HL-60 (cell line): ENCODE measurements around the gene CCDC88B.
A peak's percentile ranks its signal among the peaks of the same experiment; 100 is the strongest.
"Not testable (repeated sequence)": the region's sequence is repeated elsewhere in the genome, so short reads cannot be mapped to it uniquely, and the experiment has no call there.

Experiments
- DNase-seq, 2 experiments: peaks; one replicate each; pipeline ENCODE4 v3.0.0-alpha.2; 2010 to 2020; ENCODE audit warnings: low read depth in 1 of 2, low spot score in 1 of 2
- H3K27ac ChIP-seq: fragments of 250-450 bp; sonication (Bioruptor Pico); replicated peaks from 2 replicates; pipeline ENCODE4 v1.5.1; 2020; ENCODE audit warnings: mild to moderate bottlenecking, moderate library complexity
- H3K27me3 ChIP-seq: fragments of 250-450 bp; sonication (Bioruptor Pico); 2 replicates; pipeline ENCODE4 v1.5.1; 2021; ENCODE audit warnings: mild to moderate bottlenecking, moderate library complexity; ENCODE audit not compliant: insufficient read depth, poor library complexity, severe bottlenecking
- H3K4me3 ChIP-seq: replicated peaks from 2 replicates; pipeline ENCODE4 v1.5.1; 2011; ENCODE audit warnings: mild to moderate bottlenecking, control low read depth, low read length; ENCODE audit not compliant: insufficient read depth
- GABPA ChIP-seq: IDR thresholded peaks from 2 replicates; pipeline ENCODE4 v1.6.1; 2012; ENCODE audit warnings: low read depth
- POLR2AphosphoS5 ChIP-seq: IDR thresholded peaks from 2 replicates; pipeline ENCODE4 v1.6.1; 2012; ENCODE audit warnings: low read depth
- SPI1 ChIP-seq: IDR thresholded peaks from 2 replicates; pipeline ENCODE4 v1.6.1; 2012; ENCODE audit warnings: low read depth, mild to moderate bottlenecking, borderline replicate concordance
- TF ChIP-seq, protein P1 (sequence below): IDR thresholded peaks from one replicate; pipeline ENCODE4 v1.5.1; 2011; ENCODE audit warnings: low read length, control low read depth, inconsistent platforms; ENCODE audit not compliant: insufficient read depth
- TF ChIP-seq, protein P2 (sequence below): IDR thresholded peaks from 2 replicates; pipeline ENCODE4 v1.6.1; 2012; ENCODE audit warnings: low read depth; ENCODE audit not compliant: insufficient replicate concordance

The CCDC88B gene

DNA sequence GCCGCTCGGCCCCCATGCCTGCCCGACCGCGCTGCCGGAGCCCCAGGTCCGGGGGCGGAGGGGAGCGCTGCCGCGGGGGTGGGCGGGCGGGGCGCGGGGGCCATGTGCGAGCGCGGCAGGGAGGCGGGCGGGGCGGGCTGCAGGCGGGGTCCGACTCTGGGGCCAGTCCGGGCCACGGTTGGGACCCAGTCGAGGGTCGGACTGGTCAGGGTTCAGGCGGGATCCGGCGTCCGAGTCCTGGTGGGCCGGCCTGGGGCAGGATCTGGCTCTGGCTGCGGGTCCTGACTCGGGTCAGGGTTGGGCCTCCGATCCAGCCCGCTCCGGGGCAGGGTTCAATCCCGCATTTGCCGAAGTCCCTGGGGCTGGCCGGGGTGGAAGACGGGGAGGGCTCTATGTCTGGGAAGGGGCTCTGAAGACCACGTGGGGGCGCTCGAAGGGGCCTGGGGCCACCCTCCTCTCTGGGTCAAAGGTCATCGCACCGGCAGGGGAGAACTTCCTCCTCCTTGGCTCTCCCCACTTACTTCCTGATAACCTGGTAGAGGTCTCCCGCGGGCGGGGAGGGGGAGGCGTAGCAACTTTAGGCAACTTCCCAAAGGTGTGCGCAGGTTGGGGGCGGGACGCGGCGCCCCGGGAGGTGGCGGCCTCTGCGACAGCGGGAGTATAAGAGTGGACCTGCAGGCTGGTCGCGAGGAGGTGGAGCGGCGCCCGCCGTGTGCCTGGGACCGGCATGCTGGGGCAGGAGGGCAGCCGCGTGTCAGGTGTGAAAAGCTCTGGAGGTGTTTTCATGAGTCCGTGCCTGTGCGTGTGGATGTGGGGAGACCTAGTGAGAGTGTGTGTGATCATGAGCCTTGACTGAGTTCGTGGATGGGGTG lies 34.1 kb upstream of the CCDC88B start:
- no peak for TF ChIP-seq GABPA
- TF ChIP-seq, protein P1, sequence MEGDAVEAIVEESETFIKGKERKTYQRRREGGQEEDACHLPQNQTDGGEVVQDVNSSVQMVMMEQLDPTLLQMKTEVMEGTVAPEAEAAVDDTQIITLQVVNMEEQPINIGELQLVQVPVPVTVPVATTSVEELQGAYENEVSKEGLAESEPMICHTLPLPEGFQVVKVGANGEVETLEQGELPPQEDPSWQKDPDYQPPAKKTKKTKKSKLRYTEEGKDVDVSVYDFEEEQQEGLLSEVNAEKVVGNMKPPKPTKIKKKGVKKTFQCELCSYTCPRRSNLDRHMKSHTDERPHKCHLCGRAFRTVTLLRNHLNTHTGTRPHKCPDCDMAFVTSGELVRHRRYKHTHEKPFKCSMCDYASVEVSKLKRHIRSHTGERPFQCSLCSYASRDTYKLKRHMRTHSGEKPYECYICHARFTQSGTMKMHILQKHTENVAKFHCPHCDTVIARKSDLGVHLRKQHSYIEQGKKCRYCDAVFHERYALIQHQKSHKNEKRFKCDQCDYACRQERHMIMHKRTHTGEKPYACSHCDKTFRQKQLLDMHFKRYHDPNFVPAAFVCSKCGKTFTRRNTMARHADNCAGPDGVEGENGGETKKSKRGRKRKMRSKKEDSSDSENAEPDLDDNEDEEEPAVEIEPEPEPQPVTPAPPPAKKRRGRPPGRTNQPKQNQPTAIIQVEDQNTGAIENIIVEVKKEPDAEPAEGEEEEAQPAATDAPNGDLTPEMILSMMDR = no peak
- TF ChIP-seq, protein P2, sequence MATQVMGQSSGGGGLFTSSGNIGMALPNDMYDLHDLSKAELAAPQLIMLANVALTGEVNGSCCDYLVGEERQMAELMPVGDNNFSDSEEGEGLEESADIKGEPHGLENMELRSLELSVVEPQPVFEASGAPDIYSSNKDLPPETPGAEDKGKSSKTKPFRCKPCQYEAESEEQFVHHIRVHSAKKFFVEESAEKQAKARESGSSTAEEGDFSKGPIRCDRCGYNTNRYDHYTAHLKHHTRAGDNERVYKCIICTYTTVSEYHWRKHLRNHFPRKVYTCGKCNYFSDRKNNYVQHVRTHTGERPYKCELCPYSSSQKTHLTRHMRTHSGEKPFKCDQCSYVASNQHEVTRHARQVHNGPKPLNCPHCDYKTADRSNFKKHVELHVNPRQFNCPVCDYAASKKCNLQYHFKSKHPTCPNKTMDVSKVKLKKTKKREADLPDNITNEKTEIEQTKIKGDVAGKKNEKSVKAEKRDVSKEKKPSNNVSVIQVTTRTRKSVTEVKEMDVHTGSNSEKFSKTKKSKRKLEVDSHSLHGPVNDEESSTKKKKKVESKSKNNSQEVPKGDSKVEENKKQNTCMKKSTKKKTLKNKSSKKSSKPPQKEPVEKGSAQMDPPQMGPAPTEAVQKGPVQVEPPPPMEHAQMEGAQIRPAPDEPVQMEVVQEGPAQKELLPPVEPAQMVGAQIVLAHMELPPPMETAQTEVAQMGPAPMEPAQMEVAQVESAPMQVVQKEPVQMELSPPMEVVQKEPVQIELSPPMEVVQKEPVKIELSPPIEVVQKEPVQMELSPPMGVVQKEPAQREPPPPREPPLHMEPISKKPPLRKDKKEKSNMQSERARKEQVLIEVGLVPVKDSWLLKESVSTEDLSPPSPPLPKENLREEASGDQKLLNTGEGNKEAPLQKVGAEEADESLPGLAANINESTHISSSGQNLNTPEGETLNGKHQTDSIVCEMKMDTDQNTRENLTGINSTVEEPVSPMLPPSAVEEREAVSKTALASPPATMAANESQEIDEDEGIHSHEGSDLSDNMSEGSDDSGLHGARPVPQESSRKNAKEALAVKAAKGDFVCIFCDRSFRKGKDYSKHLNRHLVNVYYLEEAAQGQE = no peak
- peak; percentile 54 for TF ChIP-seq POLR2AphosphoS5
- DNase-seq = peak; percentile 85 to 92
- Histone ChIP-seq H3K4me3 (peak overlapping the region; percentile 53), H3K27ac (peak overlapping the region; percentile 94), H3K27me3 (no peaks in the 10 kb centered on the region)

DNA sequence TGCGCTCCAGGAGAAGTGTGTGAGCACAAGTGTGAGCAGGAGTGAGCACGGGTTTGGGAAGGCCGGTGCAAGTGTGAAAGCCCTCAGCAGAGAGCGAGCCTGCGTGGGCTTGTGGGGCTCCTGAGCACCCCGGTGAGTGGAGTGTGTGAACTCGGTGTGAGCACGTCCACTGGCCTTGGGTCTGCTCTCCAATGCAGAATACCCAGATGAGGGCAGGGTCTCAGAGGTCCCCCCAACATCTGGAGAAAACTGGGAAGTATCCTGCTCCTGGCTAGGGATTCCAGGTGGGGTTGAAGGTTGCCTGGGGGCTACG lies 33.5 kb upstream of the CCDC88B start:
- H3K4me3 ChIP-seq = peak overlapping the region; percentile 53
- peak; percentile 12; the same call in 1 of the 2 replicates for TF ChIP-seq POLR2AphosphoS5
- TF ChIP-seq SPI1 = no peak
- no peak for TF ChIP-seq GABPA
- no peaks in the 10 kb centered on the region for H3K27me3 ChIP-seq
- DNase-seq = no peak
- H3K27ac ChIP-seq = peak overlapping the region; percentile 94

DNA sequence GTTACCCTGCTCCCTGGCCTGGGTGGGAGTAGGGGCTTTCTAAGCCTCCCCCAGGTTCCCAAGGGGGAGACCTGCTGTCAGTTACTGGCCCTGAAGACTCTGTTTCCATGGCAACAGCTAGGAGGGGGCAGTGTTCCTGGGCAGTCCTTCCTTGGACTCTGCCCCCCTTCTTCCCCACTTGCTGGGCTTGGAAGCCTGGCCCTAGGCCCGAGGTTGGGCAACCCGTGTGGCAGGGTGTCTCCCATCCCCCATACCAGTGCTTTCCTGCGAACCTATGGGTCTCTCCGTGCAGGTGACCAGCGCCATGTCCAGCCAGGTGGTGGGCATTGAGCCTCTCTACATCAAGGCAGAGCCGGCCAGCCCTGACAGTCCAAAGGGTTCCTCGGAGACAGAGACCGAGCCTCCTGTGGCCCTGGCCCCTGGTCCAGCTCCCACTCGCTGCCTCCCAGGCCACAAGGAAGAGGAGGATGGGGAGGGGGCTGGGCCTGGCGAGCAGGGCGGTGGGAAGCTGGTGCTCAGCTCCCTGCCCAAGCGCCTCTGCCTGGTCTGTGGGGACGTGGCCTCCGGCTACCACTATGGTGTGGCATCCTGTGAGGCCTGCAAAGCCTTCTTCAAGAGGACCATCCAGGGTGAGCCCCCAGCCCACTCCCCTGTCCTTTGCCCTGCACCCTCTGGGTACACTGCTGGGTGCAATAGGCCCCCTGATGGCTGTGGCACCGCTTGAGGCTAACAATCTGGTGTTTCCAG lies 33.0 kb upstream of the CCDC88B start:
- no peaks in the 10 kb centered on the region for H3K27me3 ChIP-seq
- H3K27ac ChIP-seq = peak overlapping the region; percentile 94
- peak in 1 of 2 experiments; percentile 36 for DNase-seq
- H3K4me3 ChIP-seq = peak overlapping the region; percentile 53
- TF ChIP-seq POLR2AphosphoS5 (no peak; the same call in 1 of the 2 replicates), SPI1 (no peak), GABPA (no peak)
- TF ChIP-seq, protein P2 = no peak
- TF ChIP-seq, protein P1 = no peak

DNA sequence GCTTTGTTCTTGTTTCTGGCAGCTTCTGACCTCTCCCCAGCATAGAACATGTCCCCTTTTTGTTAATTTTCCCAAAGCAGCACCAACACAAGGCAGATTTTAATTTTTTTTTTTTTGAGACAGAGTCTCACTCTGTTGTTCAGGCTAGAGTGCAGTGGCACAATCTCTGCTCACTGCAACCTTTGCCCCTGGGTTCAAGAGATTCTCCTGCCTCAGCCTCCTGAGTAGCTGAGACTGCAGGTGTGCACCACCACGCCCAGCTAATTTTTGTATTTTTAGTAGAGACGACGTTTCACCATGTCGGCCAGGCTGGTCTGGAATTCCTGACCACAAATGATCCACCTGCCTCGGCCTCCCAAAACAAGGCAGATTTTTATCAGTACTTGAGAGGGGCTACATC lies 32.2 kb upstream of the CCDC88B start:
- DNase-seq, H3K27me3 ChIP-seq, H3K4me3 ChIP-seq, H3K27ac ChIP-seq: not testable (repeated sequence)
